GM06990 (cell line): Measurements from ENCODE around the gene PCMT1.

Source experiments
- DNase-seq: peaks from one replicate; pipeline ENCODE4 v3.0.0-alpha.2; 2011; ENCODE audit not compliant: insufficient read length; ENCODE audit errors: extremely low read depth
- H3K27me3 ChIP-seq: replicated peaks from 2 replicates; pipeline ENCODE4 v1.6.0; 2011; ENCODE audit warnings: low read length; ENCODE audit not compliant: control insufficient read depth, insufficient read depth
- H3K36me3 ChIP-seq: 2 replicates; pipeline ENCODE4 v1.5.1; 2011; ENCODE audit warnings: low read length; ENCODE audit not compliant: control insufficient read depth, insufficient read depth
- H3K4me3 ChIP-seq: replicated peaks from 2 replicates; pipeline ENCODE4 v1.5.1; 2011; ENCODE audit warnings: low read depth, mild to moderate bottlenecking, control low read depth, low read length
- TF ChIP-seq, protein P1 (sequence below): IDR thresholded peaks from 2 replicates; pipeline ENCODE4 v1.5.1; 2011; ENCODE audit warnings: low read length, control low read depth, mild to moderate bottlenecking, inconsistent platforms; ENCODE audit not compliant: insufficient read depth, poor library complexity, severe bottlenecking

Gene PCMT1

DNA sequence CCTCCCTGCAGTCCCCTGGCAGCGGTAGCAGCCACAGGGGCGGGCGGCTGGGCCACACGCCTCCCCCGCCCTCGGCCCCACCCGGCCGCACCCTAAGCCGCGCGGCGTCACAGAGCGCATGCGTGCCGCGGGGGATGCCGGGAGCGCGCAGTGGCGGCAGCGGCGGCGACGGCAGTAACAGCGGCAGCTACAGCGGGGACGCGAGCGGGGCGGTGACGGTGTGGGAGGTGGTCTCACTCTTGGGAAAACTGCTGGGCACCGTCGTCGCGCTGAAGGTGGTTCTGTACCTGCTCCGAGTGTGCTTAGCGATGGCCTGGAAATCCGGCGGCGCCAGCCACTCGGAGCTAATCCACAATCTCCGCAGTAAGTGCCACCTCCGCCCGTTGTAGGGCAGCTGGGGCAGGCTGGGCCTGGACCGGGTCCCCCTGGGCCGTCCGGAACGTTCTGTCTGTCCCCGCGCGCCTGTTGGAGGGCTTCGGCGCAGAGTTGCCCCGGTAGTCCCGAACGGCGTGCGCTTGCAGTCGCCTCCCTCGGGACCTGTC, at the start of gene PCMT1:
PCMT1 (plus strand) TSS at position 148 of the 542 bp plus-strand sequence; CDS start at position 309, 161 bp downstream.
- H3K36me3 ChIP-seq, result no peaks in the 10 kb centered on the region
- TF ChIP-seq, protein P1, sequence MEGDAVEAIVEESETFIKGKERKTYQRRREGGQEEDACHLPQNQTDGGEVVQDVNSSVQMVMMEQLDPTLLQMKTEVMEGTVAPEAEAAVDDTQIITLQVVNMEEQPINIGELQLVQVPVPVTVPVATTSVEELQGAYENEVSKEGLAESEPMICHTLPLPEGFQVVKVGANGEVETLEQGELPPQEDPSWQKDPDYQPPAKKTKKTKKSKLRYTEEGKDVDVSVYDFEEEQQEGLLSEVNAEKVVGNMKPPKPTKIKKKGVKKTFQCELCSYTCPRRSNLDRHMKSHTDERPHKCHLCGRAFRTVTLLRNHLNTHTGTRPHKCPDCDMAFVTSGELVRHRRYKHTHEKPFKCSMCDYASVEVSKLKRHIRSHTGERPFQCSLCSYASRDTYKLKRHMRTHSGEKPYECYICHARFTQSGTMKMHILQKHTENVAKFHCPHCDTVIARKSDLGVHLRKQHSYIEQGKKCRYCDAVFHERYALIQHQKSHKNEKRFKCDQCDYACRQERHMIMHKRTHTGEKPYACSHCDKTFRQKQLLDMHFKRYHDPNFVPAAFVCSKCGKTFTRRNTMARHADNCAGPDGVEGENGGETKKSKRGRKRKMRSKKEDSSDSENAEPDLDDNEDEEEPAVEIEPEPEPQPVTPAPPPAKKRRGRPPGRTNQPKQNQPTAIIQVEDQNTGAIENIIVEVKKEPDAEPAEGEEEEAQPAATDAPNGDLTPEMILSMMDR, result no peak
- H3K27me3 ChIP-seq, result no peaks in the 10 kb centered on the region
- H3K4me3 ChIP-seq, result peak within 1 kb of the TSS; percentile 100
- DNase-seq, result peak; percentile 96

DNA sequence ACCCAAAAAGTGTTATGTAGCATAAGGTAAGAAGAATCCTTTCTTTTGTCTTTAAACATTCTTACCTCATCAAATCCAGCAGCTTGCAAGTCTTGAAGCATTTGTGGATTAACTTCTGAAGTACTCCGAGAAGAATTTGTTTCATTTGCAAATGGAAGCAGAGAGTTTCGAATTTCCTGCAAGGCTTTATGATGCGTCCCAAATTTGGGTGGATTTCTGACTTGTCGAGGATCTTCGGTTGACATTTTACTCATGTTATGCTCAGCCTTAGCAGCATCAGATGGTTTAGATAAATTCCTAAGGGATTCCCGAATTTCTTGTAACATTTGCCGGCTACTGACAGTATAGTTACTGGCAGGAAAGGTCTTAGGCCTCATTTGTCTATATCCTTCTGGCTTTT, 47.8 kb upstream of the PCMT1 start:
- H3K27me3 ChIP-seq, result no peaks in the 10 kb centered on the region
- peaks cover 1% of the 10 kb centered on the region; the same call in 1 of the 2 replicates for H3K36me3 ChIP-seq

DNA sequence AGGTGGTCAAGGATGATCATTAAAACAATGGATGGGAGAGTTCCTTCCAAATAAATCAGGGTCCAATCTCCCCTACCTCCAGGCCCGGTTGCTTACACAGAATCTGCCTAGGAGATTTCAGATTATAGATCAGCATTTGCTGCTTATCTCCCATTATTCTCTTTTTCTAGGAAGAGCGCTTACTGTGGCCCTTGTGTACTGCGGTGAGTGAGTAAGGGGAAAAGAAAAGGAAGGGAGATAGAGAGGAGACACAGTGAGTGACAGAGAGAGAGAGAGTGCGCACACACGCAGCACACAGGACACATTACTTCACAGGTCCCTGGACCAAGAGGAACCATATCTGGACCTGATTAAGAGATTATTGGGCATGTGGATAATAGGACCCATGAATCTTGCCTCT, 37.8 kb upstream of the PCMT1 start:
- TF ChIP-seq, protein P1, result no peak

More for the DNA sequence above, 47.8 kb upstream of the PCMT1 start:
- H3K4me3 ChIP-seq, result no peak overlapping the region
- DNase-seq, result no peak
- TF ChIP-seq, protein P1, result no peak

DNA sequence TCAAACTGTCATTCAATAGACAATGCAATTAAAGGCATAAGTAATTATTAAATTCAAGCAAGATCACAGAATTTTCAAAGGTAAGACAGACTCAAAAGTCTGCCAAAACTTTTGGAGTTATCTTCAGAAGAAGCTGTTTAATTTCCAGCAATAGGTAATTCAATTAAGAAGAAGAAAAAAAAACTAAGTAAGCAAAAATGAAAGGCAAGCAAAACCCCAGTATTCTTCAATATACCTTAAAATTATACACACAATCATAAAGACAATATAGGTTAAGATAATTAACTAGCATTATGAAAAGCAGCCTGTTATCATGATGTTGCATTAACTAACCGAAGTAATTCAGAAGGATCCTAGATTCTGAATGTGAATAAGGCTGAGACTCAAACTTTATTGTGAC, 35.1 kb upstream of the PCMT1 start:
- TF ChIP-seq, protein P1, result no peak
- DNase-seq, result no peak
- no peak overlapping the region for H3K4me3 ChIP-seq

More for the DNA sequence above, 37.8 kb upstream of the PCMT1 start:
- H3K27me3 ChIP-seq, result no peaks in the 10 kb centered on the region
- no peaks in the 10 kb centered on the region; the same call in 1 of the 2 replicates for H3K36me3 ChIP-seq
- H3K4me3 ChIP-seq, result no peak overlapping the region
- DNase-seq, result no peak

DNA sequence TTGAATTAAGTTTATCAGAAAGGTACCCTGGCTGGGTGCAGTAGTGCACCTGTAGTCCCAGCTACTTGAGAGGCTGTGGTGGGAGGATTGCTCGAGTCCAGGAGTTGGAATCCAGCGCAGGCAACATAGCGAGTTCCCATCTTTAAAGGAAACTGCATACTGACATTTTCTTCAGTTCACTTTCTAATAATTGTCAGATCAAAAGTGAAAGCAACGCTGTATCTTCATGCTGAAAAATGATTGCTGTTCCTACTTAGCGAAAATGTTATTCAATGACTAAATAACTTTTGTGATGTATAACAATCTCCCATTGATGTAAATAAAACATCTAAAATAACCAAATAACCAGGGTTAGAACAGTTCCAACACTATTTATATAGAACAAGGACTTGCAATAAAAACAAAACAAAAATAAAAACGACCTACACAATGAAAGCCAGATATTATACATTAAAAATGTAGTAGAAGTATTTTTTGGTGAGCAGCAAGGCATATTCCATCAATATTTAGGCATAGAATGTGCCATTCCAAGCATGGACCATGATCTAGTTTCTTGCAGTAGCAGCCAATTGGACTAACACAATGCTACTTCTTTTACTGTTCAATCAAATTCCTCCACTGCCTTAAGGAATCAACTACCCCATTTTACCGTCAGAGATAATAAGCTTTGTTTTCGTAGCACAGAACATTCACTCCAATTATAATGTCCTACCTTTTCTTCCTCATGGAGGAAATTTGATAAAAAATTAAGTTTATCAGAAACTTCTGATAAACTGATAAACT, 33.2 kb upstream of the PCMT1 start:
- Histone ChIP-seq H3K4me3 (peak overlapping the region; percentile 96), H3K36me3 (no peaks in the 10 kb centered on the region), H3K27me3 (no peaks in the 10 kb centered on the region)
- TF ChIP-seq, protein P1, result no peak
- peak; percentile 8 for DNase-seq

More for the DNA sequence above, 35.1 kb upstream of the PCMT1 start:
- Histone ChIP-seq H3K36me3 (no peaks in the 10 kb centered on the region), H3K27me3 (no peaks in the 10 kb centered on the region)
